Uterus (tissue), 4 donors: ENCODE measurements around the gene DDR2. TPM values are rescaled to one million over a fixed set of nuclear protein-coding genes. Genes with fewer than 3 reads are reported as not detected.
"Not testable (repeated sequence)": the region's sequence is repeated elsewhere in the genome, so short reads cannot be mapped to it uniquely, and the experiment has no call there.

Source experiments
- DNase-seq, 2 donors: peaks; one replicate each; pipeline ENCODE4 v3.0.0-alpha.2; 2019 to 2020
- H3K27ac ChIP-seq, 2 donors: fragments of 200-600 bp; sonication (generic); 1 replicate in 1 of 2; 2 replicates in 1 of 2; pipeline ENCODE4 v1.5.1; 2016 to 2018
- H3K27me3 ChIP-seq, 2 donors: fragments of 200-600 bp; sonication (generic); one replicate each; pipeline ENCODE4 v1.5.1; 2018 to 2019; ENCODE audit warnings: control low read depth in 1 of 2
- H3K36me3 ChIP-seq, 2 donors: fragments of 200-600 bp; sonication (generic); one replicate each; pipeline ENCODE4 v1.5.1; 2019; ENCODE audit warnings: control low read depth in 1 of 2
- H3K4me1 ChIP-seq, 2 donors: fragments of 200-600 bp; sonication (generic); one replicate each; pipeline ENCODE4 v1.5.1; 2018 to 2019; ENCODE audit warnings: control low read depth in 1 of 2
- H3K4me3 ChIP-seq, 2 donors: fragments of 200-600 bp; sonication (generic); 1 replicate in 1 of 2; 2 replicates in 1 of 2; pipeline ENCODE4 v1.5.1; 2018 to 2019; ENCODE audit warnings: mild to moderate bottlenecking in 1 of 2
- H3K9me3 ChIP-seq, 2 donors: fragments of 200-600 bp; sonication (generic); one replicate each; pipeline ENCODE4 v1.5.1; 2019; ENCODE audit warnings: control low read depth in 1 of 2
- POLR2A ChIP-seq, 2 donors: fragments of 450-650 bp; IDR thresholded peaks; one replicate each; pipeline ENCODE4 v1.6.1; 2016; ENCODE audit warnings: antibody characterized with exemption in 2 of 2, mild to moderate bottlenecking in 1 of 2, moderate library complexity in 1 of 2
- intact Hi-C: fragments of 100-400 bp; cut with DNase I; formaldehyde crosslinking; loops from one replicate; pipeline ENCODE4 v1.15.1; 2023; ENCODE audit warnings: low total_unique reads
- total RNA-seq, 4 donors: library from RNA; depleted of rRNA in 3 of 4; stranded (reverse); fragments of >200 nt in 3 of 4; gene quantifications; one replicate each; pipeline versions ENCODE4 v1.1.0 to v1.2.4, GENCODE V29; 2014 to 2023
- TF ChIP-seq, protein P1 (sequence below), 4 experiments: fragments of 200-600 bp in 2 of 4; fragments of 450-650 bp in 2 of 4; sonication (generic) in 2 of 4; IDR thresholded peaks; one replicate each; pipeline ENCODE4 v1.5.1; 2016 to 2019; ENCODE audit warnings: antibody characterized with exemption in 4 of 4, mild to moderate bottlenecking in 2 of 4, moderate library complexity in 1 of 4
- donor health status: DM: yes; HTN: yes; CAD: no.

DDR2 gene
- total RNA-seq = 100 to 1,000 TPM in 1 of 4 donors, 10 to 100 TPM in 3; 40.0 to 134 (median 74.7) TPM

DNA sequence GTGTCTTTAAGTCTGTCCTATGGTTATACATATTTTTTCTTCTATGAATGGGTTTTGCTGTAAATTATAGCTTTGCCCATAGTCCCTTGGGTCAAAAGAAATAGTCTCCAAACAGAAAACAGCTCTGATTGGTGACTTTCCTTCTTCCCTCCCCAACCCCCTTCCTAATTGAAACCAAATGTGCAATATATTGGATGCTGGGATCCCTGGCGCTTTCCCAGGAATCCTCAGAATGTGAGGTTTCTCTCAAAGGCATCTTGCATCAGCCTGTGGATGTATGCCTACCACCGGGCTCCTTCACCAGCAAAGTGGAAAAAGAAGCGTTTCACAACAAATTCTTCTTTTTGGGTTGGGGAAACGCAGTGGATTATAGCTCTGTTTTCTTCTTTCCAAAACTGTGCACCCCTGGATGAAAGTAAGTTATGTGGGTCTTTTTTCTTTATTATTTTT is at the start of gene DDR2:
TSS of gene DDR2 (plus strand) at position 248 of the 450 bp plus-strand sequence. CDS start 86,600 bp downstream, outside the sequence.
- Histone ChIP-seq H3K36me3 (no peaks in the 10 kb centered on the region), H3K27me3 (no peaks in the 10 kb centered on the region), H3K4me1 (peaks cover 0 to 3% of the 10 kb centered on the region in 2 donors), H3K27ac (peak within 1 kb of the TSS; percentile 83 to 97), H3K9me3 (no peaks in the 10 kb centered on the region), H3K4me3 (peak within 1 kb of the TSS; percentile 44 to 52)
- no peak for TF ChIP-seq POLR2A (IDR thresholded peaks at IDR 0.05)
- TF ChIP-seq, protein P1, sequence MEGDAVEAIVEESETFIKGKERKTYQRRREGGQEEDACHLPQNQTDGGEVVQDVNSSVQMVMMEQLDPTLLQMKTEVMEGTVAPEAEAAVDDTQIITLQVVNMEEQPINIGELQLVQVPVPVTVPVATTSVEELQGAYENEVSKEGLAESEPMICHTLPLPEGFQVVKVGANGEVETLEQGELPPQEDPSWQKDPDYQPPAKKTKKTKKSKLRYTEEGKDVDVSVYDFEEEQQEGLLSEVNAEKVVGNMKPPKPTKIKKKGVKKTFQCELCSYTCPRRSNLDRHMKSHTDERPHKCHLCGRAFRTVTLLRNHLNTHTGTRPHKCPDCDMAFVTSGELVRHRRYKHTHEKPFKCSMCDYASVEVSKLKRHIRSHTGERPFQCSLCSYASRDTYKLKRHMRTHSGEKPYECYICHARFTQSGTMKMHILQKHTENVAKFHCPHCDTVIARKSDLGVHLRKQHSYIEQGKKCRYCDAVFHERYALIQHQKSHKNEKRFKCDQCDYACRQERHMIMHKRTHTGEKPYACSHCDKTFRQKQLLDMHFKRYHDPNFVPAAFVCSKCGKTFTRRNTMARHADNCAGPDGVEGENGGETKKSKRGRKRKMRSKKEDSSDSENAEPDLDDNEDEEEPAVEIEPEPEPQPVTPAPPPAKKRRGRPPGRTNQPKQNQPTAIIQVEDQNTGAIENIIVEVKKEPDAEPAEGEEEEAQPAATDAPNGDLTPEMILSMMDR (IDR thresholded peaks at IDR 0.05) = no peak
- DNase-seq = peak; percentile 83 to 91
- intact Hi-C loops = no loop called here

DNA sequence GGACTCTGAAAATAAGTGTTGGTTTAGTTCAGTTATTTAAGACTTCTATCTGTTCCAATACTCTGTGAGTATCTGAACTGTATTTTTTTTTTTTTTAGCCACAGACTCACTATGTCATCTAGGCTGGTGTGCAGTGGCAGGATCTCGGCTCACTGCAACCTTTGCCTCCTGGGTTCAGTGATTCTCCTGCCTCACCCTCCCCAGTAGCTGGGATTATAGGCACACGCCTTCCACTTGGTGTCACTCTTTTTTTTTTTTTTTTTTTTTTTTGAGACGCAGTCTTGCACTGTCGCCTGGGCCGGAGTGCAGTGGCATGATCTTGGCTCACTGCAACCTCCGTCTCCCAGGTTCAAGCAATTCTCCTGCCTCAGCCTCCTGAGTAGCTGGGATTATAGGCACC is 49.4 kb upstream of the DDR2 start:
- H3K36me3 ChIP-seq, H3K4me1 ChIP-seq, H3K9me3 ChIP-seq, DNase-seq, H3K4me3 ChIP-seq, intact Hi-C loops, H3K27me3 ChIP-seq, H3K27ac ChIP-seq: not testable (repeated sequence)

DNA sequence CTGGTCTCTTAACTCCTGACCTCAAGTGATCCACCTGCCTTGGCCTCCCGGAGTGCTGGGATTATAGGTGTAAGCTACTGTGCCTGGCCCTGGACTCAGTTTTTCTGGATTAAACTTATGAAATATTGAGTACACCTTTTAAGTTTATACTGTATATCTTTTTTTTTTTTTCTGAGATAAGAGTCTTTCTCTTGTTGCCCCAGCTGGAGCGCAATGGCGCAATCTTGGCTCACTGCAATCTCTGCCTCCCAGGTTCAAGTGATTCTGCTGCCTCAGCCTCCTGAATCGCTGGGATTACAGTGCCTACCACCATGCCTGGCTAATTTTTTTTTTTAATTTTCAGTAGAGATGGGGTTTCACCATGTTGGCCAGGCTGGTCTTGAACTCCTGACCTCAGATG is 47.2 kb upstream of the DDR2 start:
- H3K4me3 ChIP-seq, H3K27me3 ChIP-seq, intact Hi-C loops, H3K36me3 ChIP-seq, H3K27ac ChIP-seq, DNase-seq, H3K4me1 ChIP-seq, H3K9me3 ChIP-seq: not testable (repeated sequence)

DNA sequence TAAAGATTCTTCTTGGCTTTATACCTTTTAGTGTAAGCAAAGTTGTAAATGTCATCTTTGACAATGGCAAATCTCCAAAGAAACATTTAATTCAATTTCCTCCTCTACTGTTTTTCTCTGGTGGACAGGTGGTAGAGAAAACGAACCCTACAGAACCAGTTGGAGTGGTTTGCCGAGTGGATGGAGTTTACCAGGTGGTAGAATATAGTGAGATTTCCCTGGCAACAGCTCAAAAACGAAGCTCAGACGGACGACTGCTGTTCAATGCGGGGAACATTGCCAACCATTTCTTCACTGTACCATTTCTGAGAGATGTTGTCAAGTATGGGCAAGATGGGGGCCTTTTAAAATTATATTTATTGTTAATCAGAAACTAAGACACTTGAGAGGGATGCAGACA is 44.9 kb upstream of the DDR2 start:
- H3K4me1 ChIP-seq = no peaks in the 10 kb centered on the region
- no peak overlapping the region for H3K27ac ChIP-seq
- no peaks in the 10 kb centered on the region for H3K36me3 ChIP-seq
- H3K4me3 ChIP-seq = no peak overlapping the region
- H3K27me3 ChIP-seq = no peaks in the 10 kb centered on the region
- intact Hi-C loops = no loop called here
- DNase-seq = no peak
- TF ChIP-seq, protein P1 (IDR thresholded peaks at IDR 0.05) = no peak
- no peak for TF ChIP-seq POLR2A (IDR thresholded peaks at IDR 0.05)
- no peaks in the 10 kb centered on the region for H3K9me3 ChIP-seq

DNA sequence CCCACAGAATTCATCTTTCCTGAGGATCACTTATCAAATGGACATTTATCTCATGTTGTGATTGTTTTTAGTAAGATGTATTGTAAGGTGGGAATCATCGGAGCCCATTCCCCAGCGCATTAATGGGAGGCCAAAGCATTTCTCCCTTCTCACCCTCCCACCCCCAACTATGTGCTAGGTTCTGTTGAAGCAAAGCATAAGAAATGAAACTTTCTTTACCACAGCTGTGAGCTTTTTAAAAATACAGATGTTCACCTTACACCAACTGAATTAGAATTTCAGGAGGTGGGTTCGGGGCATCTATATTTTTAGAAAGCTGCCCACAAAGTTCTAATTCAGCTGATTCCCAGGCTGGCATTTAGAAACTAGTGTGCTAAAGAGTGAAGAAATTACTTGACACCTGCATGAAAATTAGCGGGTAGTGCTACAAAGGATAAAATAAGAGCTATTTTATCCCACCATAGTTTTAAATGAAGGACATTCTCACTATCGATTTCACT is 44.5 kb upstream of the DDR2 start:
- H3K27ac ChIP-seq = no peak overlapping the region
- TF ChIP-seq, protein P1 (IDR thresholded peaks at IDR 0.05) = no peak
- TF ChIP-seq POLR2A (IDR thresholded peaks at IDR 0.05) = no peak
- H3K9me3 ChIP-seq = no peaks in the 10 kb centered on the region
- H3K36me3 ChIP-seq = no peaks in the 10 kb centered on the region
- intact Hi-C loops = no loop called here
- no peaks in the 10 kb centered on the region for H3K27me3 ChIP-seq
- DNase-seq = no peak
- H3K4me3 ChIP-seq = no peak overlapping the region
- H3K4me1 ChIP-seq = no peaks in the 10 kb centered on the region

DNA sequence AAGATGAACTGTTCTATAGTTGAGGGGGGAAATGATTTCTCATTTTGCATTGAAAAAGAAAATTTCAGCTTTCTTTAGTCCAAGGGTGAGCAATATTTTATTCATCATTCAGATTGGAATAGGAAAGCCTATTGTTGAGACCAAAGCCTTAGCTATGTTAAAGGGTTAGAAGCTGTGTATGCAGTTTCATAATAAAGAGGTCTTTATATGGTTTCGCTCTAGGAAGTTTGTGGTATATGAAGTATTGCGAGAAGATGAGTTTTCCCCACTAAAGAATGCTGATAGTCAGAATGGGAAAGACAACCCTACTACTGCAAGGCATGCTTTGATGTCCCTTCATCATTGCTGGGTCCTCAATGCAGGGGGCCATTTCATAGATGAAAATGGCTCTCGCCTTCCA is 42.2 kb upstream of the DDR2 start:
- no peak overlapping the region for H3K4me3 ChIP-seq
- intact Hi-C loops = no loop called here
- H3K27ac ChIP-seq = no peak overlapping the region
- no peaks in the 10 kb centered on the region for H3K9me3 ChIP-seq
- H3K27me3 ChIP-seq = no peaks in the 10 kb centered on the region
- no peak for DNase-seq
- no peaks in the 10 kb centered on the region for H3K36me3 ChIP-seq
- no peak for TF ChIP-seq POLR2A (IDR thresholded peaks at IDR 0.05)
- TF ChIP-seq, protein P1 (IDR thresholded peaks at IDR 0.05) = no peak
- no peaks in the 10 kb centered on the region for H3K4me1 ChIP-seq
